DMS114 treated with DMSO at 0.1 percent for 48 hours (cell line): ENCODE data around the gene MKS1.

Experiments
- DNase-seq: peaks from one replicate; lab custom pipeline; 2025; ENCODE audit not compliant: unreplicated experiment; lab: John Stamatoyannopoulos, UW

MKS1 gene

GRCh38 chr17:58219007-58219788 is at the start of gene MKS1:
Gene MKS1 (minus strand): TSS chr17:58219255. CDS start chr17:58219230, 25 bp downstream.
- peak; percentile 85 for DNase-seq

DNA sequence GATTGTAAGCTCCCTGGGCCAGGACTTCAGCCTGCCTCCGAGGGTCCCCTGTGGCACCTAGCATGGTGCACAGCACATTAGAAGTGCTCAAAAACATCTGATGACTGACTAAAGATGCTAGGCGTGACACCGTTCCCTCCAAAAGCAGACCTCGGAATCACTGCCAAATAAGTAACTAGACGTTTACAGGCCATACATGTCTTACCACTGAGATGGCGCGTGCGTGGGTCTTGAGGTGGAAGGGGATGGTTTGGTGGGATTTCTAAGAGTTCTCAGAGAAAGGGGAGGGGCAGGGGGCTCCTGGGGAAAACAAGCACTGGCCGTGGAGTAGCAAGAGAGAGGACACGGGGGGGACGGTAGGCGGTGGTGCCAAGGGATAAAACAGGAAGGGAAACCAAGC is 49.3 kb upstream of the MKS1 start:
- DNase-seq = no peak

- no peak for DNase-seq
These were observed 48.6 kb upstream of the MKS1 start for GRCh38 chr17:58267347-58268324.

DNA sequence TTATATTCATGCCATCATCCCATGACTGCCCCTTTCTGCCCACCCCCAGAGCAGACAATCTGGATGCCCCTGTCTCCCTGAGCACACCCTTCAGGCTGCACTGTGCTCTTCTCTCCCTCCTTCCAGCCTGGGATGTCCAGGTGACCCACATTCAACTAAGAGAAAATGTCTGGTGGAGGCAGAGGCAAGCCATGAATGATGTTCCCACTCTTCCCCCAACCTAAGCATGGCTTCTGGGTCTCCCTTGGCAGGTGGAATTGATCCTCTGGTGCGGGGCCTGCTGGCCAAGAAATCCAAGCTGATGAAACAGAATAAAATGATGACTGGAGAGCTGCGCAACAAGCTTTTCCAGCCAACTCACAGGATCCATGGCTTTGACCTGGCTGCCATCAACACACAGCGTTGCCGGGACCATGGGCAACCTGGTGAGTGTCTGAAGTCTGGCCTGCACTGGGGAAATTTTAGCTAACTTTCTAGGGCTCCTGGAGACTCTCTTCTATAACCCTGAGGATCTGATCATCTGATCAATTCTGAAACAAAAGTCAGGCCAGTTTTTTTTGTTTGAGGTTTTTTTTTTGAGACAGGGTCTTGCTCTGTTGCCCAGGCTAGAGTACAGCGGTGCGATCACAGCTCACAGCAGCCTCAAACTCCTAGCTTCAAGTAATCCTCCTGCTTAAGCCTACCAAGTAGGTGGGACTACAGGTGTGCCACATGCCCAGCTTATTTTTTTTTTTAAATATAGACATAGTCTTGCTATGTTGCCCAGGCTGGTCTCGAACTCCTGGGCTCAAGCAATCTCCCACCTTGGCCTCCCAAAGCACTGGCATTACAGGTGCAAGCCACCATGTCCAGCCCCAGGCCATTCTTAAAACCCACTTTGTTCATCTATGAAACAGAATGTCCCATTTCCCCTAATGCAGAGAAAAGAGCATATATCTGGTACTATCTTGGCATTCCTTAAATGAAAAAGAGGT is 47.1 kb upstream of the MKS1 start:
- no peak for DNase-seq

DNA sequence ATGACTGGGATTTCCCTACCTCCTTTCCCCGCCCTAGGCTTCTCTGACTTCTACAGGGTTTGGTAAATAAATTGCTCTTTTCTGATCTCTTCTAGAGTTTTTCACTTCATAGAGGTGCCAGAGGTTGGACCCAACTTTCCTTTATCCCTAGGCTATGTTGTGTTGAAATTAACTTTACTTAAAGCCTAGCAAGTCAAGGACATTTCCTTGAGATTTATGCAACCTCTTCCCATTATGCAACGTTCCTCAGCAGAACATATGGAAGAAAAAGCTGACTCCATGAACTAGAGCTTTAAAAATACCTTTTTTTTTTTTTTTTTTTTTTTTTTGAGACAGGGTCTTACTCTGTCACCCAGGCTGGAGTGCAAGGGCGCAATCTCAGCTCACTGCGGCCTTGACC is 46.2 kb upstream of the MKS1 start:
- no peak for DNase-seq

DNA sequence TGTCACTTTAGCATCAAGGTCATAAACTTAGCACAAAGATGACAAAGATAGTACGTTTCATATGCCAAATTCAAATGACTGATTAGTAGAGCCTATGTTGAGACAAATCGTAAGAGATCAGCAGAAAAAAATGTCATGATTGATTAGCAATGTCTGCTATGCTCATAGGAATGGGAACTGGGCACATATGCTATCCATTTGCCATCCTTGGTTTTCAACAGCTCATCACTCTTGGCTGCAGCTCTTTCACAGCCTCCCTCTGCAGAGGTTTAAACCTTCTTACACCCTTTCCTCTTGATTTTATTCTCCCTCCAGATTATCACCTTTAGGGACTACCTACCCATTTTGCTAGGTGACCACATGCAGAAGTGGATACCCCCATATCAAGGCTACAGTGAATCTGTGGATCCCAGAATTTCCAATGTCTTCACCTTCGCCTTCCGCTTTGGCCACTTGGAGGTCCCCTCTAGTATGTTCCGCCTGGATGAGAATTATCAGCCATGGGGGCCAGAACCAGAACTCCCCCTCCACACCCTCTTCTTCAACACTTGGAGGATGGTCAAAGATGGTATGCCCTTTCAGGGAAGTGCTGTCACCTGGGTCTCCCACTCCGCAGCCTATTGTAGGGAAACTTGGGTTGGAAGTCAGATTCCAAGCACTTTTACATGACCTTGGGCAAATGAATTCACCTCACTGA is 45.5 kb upstream of the MKS1 start:
- DNase-seq = no peak

- DNase-seq = no peak
These were observed 44.7 kb upstream of the MKS1 start for GRCh38 chr17:58263773-58264172.

GRCh38 chr17:58262149-58262548 is 43.1 kb upstream of the MKS1 start:
- DNase-seq = no peak

DNA sequence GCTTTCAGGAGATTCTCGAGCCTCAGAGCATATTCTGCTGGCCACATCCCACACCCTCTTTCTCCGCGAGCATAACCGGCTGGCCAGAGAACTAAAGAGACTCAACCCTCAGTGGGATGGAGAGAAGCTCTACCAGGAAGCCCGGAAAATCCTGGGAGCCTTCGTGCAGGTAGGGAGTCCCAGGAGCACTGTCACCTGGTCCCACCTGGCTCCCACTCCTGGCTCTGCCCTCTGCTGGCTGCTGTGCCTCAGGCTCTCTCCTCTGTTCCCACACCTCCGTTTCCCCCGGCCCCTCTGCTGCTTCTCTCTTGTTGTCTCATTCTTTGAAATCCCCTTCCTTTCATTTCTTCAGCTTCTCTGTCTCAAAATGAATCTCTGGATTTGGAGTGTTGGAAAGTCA is 35.7 kb upstream of the MKS1 start:
- DNase-seq = no peak

GRCh38 chr17:58253082-58253481 is 34.0 kb upstream of the MKS1 start:
- no peak for DNase-seq

DNA sequence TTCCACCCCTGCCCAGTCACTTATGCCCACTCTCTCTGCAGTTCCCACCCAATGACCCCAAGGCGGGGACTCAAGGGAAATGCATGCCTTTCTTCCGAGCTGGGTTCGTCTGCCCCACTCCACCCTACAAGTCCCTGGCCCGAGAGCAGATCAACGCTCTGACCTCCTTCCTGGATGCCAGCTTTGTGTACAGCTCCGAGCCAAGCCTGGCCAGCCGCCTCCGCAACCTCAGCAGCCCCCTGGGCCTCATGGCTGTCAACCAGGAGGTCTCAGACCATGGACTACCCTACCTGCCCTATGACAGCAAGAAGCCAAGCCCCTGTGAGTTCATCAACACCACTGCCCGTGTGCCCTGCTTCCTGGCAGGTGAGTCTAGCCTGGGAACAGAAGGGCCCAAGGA is 33.1 kb upstream of the MKS1 start:
- DNase-seq = no peak

DNA sequence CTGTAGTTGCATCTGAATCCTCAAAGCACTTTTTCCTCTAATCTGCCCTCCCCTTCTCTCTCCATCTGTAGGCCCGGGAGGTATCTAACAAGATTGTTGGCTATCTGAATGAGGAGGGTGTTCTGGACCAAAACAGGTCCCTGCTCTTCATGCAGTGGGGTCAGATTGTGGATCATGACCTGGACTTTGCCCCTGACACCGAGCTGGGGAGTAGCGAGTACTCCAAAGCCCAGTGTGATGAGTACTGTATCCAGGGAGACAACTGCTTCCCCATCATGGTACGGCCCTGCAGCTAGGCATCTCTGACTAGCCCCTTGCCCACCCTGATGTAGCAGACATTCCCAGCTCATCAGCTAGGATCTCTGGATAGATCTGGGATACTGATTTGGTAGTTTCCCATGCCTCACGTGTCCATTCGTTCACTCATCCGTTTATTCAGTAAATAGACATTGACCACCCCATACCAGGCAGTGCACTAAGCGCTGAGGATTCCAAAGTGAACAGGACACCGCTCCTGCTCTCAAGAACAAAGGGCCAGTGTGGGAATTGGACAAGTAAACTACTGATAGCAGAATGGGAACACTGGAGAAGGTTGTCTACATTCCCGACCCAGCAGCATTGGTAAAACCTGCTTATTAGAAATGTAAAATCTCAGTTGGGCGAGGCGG is 31.4 kb upstream of the MKS1 start:
- DNase-seq = no peak

DNA sequence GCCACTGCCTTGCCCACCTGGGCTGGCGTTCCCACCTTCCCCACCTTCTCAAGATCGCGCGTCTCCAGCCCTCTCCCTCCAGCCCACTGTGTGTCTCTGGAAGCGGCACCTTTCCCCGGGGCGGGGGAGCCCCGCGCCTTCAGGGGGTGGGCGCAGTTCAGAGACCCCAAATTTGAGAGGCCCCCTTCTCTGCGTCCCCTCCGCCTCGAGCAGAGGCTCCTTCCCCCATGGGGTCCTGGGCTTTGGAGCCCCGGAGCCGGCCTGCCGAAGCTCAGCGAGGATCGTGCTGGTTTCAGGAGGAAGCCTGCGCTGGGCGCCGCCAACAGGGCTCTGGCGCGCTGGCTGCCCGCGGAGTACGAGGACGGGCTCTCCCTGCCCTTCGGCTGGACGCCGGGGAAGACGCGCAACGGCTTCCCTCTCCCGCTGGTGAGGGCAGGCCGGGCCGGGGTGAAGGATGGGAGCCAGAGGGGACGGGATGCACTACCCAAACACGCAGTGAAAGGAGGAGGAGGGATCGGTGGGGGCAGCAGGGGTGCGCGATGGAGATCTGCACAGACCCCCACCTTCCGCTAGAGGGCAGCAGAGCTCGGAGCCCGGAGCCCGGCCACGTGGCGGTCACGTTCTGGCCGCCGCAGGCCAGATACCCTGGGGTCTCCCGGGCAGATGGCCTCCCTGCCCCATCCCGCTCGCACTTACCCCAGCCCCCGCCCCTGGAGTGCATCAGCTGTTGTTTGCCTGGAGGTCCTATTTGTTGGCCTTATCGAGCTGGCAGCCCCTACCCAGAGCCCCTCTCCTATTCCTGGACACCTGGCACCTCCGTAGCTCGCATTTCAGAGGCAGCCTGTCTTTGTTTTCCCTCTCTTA is 30.4 kb upstream of the MKS1 start:
- DNase-seq = peak; percentile 47

DNA sequence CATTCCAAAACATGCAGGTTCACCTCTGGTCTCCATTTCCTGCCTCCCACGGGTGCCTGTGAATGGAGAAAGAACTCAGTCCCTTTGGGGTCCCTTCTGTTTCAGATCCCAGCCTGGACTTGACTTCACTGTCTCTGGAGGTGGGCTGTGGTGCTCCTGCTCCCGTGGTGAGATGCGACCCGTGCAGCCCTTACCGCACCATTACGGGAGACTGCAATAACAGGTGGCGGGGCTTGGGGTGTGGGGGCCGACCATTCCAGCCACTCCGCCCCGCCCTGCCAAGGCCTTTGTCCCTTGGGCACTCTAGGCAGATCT is 29.9 kb upstream of the MKS1 start:
- DNase-seq = no peak

GRCh38 chr17:58247511-58248363 is 28.7 kb upstream of the MKS1 start:
- DNase-seq = no peak

DNA sequence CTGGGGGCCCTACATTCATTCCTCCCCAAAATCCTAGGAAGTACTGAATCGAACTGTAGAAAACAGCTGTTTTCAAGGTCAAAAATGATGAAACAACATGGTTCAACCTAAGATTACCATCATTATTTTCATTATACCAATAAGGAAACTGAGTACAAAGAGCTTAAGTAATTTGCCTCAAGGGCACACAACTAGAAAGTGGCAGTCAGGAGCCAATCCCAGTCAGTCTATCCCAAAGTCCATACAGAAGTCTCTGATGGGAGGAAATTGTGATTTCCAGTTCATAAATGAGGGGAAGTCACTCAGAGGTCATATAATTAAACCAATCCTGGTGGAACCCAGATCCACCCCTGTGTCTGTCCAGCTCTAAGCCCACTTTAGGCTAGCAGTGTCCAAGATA is 27.7 kb upstream of the MKS1 start:
- no peak for DNase-seq

- no peak for DNase-seq
These were observed 27.2 kb upstream of the MKS1 start for GRCh38 chr17:58246104-58246740.
